Fibroblast of gingiva (primary cell): Measurements from ENCODE around the gene LRIG3.
"Not testable (repeated sequence)": the region's sequence is repeated elsewhere in the genome, so short reads cannot be mapped to it uniquely, and the experiment has no call there.

Experiments
- DNase-seq: peaks from one replicate; pipeline ENCODE4 v3.0.0-alpha.2; 2011; ENCODE audit warnings: low read depth

LRIG3 gene

GRCh38 chr12:58930770-58931324 is 10.5 kb upstream of the LRIG3 start:
- DNase-seq: no peak

- DNase-seq: no peak
Observed at GRCh38 chr12:58927120-58927519, 6.8 kb upstream of the LRIG3 start.

GRCh38 chr12:58926586-58926985 is 6.3 kb upstream of the LRIG3 start:
- no peak for DNase-seq

DNA sequence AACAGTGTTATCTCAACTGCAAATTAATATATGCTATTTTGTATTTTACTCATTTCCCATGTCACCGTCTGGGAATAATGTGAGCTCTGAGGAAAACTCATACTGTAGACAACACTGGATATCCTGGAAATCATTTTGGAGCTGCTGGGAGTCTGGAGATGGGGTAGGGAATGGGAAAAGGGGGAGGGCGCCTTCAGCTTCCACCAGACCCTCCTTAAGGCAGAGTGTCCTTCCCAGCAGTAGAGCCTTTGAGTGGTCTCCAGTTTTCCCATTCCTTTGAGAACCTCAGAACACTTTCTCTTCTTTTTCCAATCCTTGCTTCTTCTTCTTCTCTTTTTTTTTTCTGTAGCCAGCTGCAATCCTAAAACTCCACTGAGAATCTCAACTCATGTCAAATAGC is 5.4 kb upstream of the LRIG3 start:
- no peak for DNase-seq

DNA sequence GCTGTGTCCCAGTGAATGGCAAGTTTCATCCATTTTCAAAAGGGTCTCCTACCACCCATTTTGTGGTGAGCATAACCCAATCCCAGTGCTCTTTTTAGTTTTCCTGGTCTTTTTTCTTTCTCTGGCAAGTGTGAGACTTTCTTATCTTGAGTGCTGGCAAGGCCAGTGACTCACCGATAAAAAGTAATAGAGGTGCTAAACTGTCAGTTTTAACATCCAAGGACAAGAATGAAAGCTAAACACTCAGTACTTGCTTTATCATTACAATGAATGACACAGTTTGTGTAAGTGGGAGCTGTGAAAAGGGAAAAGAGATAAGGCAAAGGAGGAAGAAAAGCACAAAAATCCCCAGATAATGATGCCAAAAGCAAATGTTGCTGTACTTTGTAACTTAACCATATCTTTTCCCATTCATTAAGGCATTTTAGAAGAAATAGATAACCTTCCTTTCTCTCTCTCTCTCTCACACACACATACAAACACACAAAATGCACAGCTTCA is 4.9 kb upstream of the LRIG3 start:
- no peak for DNase-seq

- no peak for DNase-seq
Observed at GRCh38 chr12:58924652-58925051, 4.3 kb upstream of the LRIG3 start.

- no peak for DNase-seq
Observed at GRCh38 chr12:58923781-58924180, 3.5 kb upstream of the LRIG3 start.

- DNase-seq: peak; percentile 83
Observed at GRCh38 chr12:58922849-58923248, 2.5 kb upstream of the LRIG3 start.

- DNase-seq: no peak
Observed at GRCh38 chr12:58920961-58921861, 907 bp upstream of the LRIG3 start.

DNA sequence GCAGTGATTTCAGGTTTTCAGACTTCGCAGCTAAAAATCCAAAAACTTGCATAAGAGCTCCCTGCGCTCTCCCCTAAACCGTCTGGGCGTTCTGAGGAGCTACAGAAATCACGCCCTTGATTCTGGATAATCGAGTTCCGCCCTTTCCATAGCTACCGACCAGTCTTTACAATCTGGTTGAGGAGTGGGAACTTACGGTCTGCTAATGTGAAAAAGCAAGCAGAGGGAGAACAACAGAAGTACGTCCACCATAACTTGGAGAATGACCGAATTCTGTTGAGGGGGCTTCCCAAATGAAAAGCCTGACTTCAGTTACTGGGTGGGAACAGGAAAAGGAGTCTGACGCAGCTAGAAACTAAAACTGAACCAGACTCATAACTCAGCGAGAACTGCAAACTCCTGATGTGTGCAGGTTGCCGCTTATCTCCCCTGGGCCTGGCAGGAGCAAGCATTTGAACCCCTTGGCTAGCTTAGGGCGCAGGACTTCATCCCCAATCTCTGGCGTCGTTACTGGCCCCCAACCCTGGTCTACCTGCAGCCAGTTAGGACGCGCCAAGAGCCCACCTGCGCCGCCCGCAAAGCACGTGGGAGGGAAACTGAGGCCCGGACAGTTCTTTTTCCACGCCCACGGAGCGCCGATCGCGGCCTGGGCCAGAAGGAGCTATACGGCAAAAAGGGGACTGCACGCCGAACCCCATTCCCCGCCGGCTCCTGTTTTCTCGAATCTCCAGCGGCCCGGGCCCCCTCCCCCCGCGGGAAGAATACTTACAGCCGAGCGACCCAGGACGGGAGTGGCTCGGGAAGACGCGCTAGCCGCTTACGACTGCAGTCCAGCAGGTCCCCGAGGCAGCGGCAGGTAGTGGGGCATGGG is 838 bp downstream of the LRIG3 start:
- DNase-seq: peak; percentile 19

DNA sequence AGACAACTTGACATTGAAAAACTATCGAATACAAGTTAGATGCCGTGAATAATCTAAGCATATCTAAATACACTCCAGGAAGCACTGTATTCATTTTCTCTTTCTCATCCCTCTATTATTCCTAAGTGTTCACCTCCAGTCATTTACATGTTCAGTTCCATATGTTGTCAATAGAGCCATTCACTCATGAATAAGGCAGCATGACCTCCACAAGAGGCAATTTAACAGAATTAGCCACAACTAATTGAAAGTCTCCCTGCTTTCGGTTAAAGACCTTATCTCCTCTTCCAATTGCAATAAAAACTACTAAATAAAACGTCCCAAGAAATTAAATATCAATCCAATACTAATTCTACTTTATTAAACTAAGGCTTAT is 1.8 kb downstream of the LRIG3 start:
- DNase-seq: no peak

GRCh38 chr12:58917699-58918468 is 2.4 kb downstream of the LRIG3 start:
- peak; percentile 16 for DNase-seq

- peak; percentile 78 for DNase-seq
Observed at GRCh38 chr12:58916921-58917511, 3.3 kb downstream of the LRIG3 start.

DNA sequence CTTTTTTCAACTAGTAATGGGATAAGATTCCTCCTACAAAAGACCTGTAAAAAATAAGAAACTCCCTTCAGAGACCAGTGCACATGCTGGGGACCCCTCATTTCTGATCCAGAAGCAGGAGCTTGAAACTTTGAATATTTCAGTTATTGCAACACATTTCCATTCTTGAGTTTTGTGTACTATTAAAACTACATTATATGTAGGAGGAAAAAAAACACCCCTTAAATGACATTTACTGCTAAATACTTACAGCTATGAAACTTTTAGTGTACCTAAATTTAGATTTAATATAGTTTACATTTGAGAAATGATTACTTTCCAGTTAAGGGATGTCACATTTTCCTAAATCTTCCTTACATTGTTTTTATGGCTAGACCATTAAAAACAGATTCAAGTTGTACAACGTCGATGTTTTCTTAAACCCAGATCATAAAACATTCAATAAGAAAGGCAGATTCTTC is 4.1 kb downstream of the LRIG3 start:
- DNase-seq: no peak

DNA sequence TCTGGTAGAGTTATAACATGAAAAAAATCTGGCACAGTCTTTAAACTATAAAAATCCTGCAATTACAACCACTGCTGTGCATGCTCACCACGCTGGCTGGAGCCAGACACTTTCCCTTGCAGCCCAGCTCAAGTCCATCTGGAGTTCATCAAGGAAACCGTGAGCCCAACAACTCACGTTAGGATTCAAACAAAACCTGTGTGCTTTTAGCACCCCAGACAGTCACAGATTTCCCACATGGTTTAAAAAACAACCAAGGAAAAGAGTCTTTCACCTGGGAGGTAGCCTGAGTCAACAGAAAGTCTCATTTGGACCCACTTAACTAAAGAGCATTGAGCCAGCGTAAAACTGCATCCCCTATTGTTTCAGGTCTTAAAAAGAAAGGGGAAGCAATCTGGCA is 4.7 kb downstream of the LRIG3 start:
- DNase-seq: peak; percentile 77

- DNase-seq: no peak
Observed at GRCh38 chr12:58915037-58915436, 5.3 kb downstream of the LRIG3 start.

GRCh38 chr12:58914457-58914856 is 5.8 kb downstream of the LRIG3 start:
- no peak for DNase-seq

- peak; percentile 32 for DNase-seq
Observed at GRCh38 chr12:58907391-58907790, 12.9 kb downstream of the LRIG3 start.

- DNase-seq: no peak
Observed at GRCh38 chr12:58906917-58907316, 13.4 kb downstream of the LRIG3 start.

- no peak for DNase-seq
Observed at GRCh38 chr12:58905422-58905821, 14.9 kb downstream of the LRIG3 start.

GRCh38 chr12:58902726-58903125 is 17.6 kb downstream of the LRIG3 start:
- not testable (repeated sequence) for DNase-seq
